IMR-90 (cell line): Measurements from ENCODE around the gene NADK2. TPM values are rescaled to one million over a fixed set of nuclear protein-coding genes. Genes with fewer than 3 reads are reported as not detected.

ENCODE experiments used
- ATAC-seq: fragments of 200-7000 bp; cut with Tn5 transposase; 2 replicates; pipeline ENCODE4 v1.9.1; 2020; ENCODE audit warnings: low read depth, mild to moderate bottlenecking, moderate library complexity
- BruUV-seq: library from RNA; stranded (reverse); fragments of 400-500 nt; replicated peaks from 2 replicates; lab custom pipeline; 2021; lab: Mats Ljungman, UMichigan
- CTCF ChIA-PET: fragments of 300-600 bp; formaldehyde crosslinking; extraction: SDS; loops from one replicate; lab custom pipeline; 2021; ENCODE audit warnings: antibody characterized with exemption; lab: Yijun Ruan, JAX
- POLR2A ChIA-PET: fragments of 300-600 bp; sonication (Branson Sonifier 250); formaldehyde crosslinking; loops from one replicate; lab custom pipeline; 2022; ENCODE audit warnings: antibody characterized with exemption; ENCODE audit not compliant: unreplicated experiment; lab: Charles Lee
- DNase-seq: peaks from one replicate; pipeline ENCODE4 v3.0.0; 2013
- H2AFZ ChIP-seq: replicated peaks from 2 replicates; pipeline ENCODE3; 2013; ENCODE audit warnings: low read length, mild to moderate bottlenecking; ENCODE audit not compliant: poor library complexity
- H2AK5ac ChIP-seq: 2 replicates; pipeline ENCODE4 v1.6.1; 2013; ENCODE audit warnings: low read depth, low read length, inconsistent platforms
- H2AK9ac ChIP-seq: replicated peaks from 2 replicates; pipeline ENCODE3; 2013; ENCODE audit warnings: mild to moderate bottlenecking, low read depth, low read length, moderate library complexity; ENCODE audit not compliant: poor library complexity
- H2BK120ac ChIP-seq: 2 replicates; pipeline ENCODE4 v1.6.1; 2013; ENCODE audit warnings: low read depth, low read length, inconsistent platforms
- H2BK15ac ChIP-seq: 3 replicates; pipeline ENCODE4 v1.6.1; 2013; ENCODE audit warnings: low read depth, low read length, inconsistent platforms
- H2BK20ac ChIP-seq: 2 replicates; pipeline ENCODE4 v1.6.1; 2013; ENCODE audit warnings: low read depth, mild to moderate bottlenecking, inconsistent platforms, low read length, moderate library complexity
- H2BK5ac ChIP-seq: 2 replicates; pipeline ENCODE4 v1.6.1; 2013; ENCODE audit warnings: mild to moderate bottlenecking, low read depth, low read length, inconsistent platforms; ENCODE audit not compliant: poor library complexity, severe bottlenecking
- H3K14ac ChIP-seq: replicated peaks from 2 replicates; pipeline ENCODE4 v1.6.1; 2013; ENCODE audit warnings: low read depth, low read length, inconsistent platforms
- H3K18ac ChIP-seq: 2 replicates; pipeline ENCODE4 v1.6.1; 2013; ENCODE audit warnings: low read depth, low read length, control low read depth
- H3K23ac ChIP-seq: 2 replicates; pipeline ENCODE4 v1.6.1; 2013; ENCODE audit warnings: low read depth, low read length, inconsistent platforms
- H3K27ac ChIP-seq: 2 replicates; pipeline ENCODE4 v1.5.1; 2013; ENCODE audit warnings: mild to moderate bottlenecking, control low read depth, low read length; ENCODE audit not compliant: insufficient read depth
- H3K27me3 ChIP-seq: 2 replicates; pipeline ENCODE4 v1.6.1; 2013; ENCODE audit warnings: low read length; ENCODE audit not compliant: control insufficient read depth, insufficient read depth
- H3K36me3 ChIP-seq: 2 replicates; pipeline ENCODE4 v1.6.1; 2013; ENCODE audit warnings: low read length, mixed read lengths; ENCODE audit not compliant: control insufficient read depth, insufficient read depth
- H3K4ac ChIP-seq: 2 replicates; pipeline ENCODE4 v1.6.1; 2013; ENCODE audit warnings: low read depth, low read length, inconsistent platforms
- H3K4me1 ChIP-seq: 2 replicates; pipeline ENCODE4 v1.6.1; 2013; ENCODE audit warnings: low read length, mixed read lengths; ENCODE audit not compliant: control insufficient read depth, insufficient read depth
- H3K4me2 ChIP-seq: 2 replicates; pipeline ENCODE4 v1.6.1; 2013; ENCODE audit warnings: low read depth, mild to moderate bottlenecking, control low read depth, low read length, moderate library complexity
- H3K4me3 ChIP-seq: 2 replicates; pipeline ENCODE4 v1.5.1; 2013; ENCODE audit warnings: low read depth, mild to moderate bottlenecking, control low read depth, low read length, moderate library complexity; ENCODE audit not compliant: insufficient read depth
- H3K56ac ChIP-seq: 2 replicates; pipeline ENCODE4 v1.6.1; 2013; ENCODE audit warnings: low read length, inconsistent platforms; ENCODE audit not compliant: insufficient read depth; ENCODE audit errors: extremely low read depth
- H3K79me1 ChIP-seq, 2 experiments: 2 replicates each; pipeline ENCODE4 v1.6.1; 2013; ENCODE audit warnings: low read length in 2 of 2, inconsistent platforms in 1 of 2, low read depth in 1 of 2
- H3K9ac ChIP-seq: 2 replicates; pipeline ENCODE4 v1.6.1; 2013; ENCODE audit warnings: low read depth, low read length, control low read depth
- H3K9me1 ChIP-seq: 2 replicates; pipeline ENCODE4 v1.6.1; 2013; ENCODE audit warnings: low read length, inconsistent platforms; ENCODE audit not compliant: insufficient read depth
- H3K9me3 ChIP-seq: 2 replicates; pipeline ENCODE4 v1.6.1; 2013; ENCODE audit warnings: low read length; ENCODE audit not compliant: control insufficient read depth, insufficient read depth
- H4K20me1 ChIP-seq: 2 replicates; pipeline ENCODE4 v1.6.1; 2013; ENCODE audit warnings: low read length, inconsistent platforms; ENCODE audit not compliant: insufficient read depth
- H4K5ac ChIP-seq: 2 replicates; pipeline ENCODE4 v1.6.1; 2013; ENCODE audit warnings: mild to moderate bottlenecking, low read depth, low read length, control low read depth
- H4K8ac ChIP-seq, 2 experiments: 2 replicates each; pipeline ENCODE4 v1.6.1; 2013; ENCODE audit warnings: low read depth in 2 of 2, low read length in 2 of 2, control low read depth in 1 of 2, inconsistent platforms in 1 of 2
- H4K91ac ChIP-seq: 2 replicates; pipeline ENCODE4 v1.6.1; 2013; ENCODE audit warnings: low read depth, low read length, inconsistent platforms; ENCODE audit not compliant: insufficient read depth
- CEBPB ChIP-seq: IDR thresholded peaks from 2 replicates; pipeline ENCODE4 v1.6.1; 2012; ENCODE audit warnings: low read depth, low read length, improper control_type of control experiment
- CHD1 ChIP-seq: IDR thresholded peaks from 2 replicates; pipeline ENCODE4 v1.6.1; 2012; ENCODE audit warnings: low read depth, low read length, improper control_type of control experiment
- CTCF ChIP-seq: conservative IDR thresholded peaks from 2 replicates; pipeline ENCODE4 v1.5.1; 2012; ENCODE audit warnings: mild to moderate bottlenecking, low read depth, low read length, improper control_type of control experiment
- FOS ChIP-seq: fragments of 150-350 bp; IDR thresholded peaks from 2 replicates; pipeline ENCODE4 v1.6.1; 2016; ENCODE audit warnings: low read depth, low read length
- MXI1 ChIP-seq: IDR thresholded peaks from 2 replicates; pipeline ENCODE4 v1.6.1; 2012; ENCODE audit warnings: low read depth, mild to moderate bottlenecking, low read length, moderate library complexity, borderline replicate concordance
- NFE2L2 ChIP-seq: fragments of 150-350 bp; IDR thresholded peaks from 2 replicates; pipeline ENCODE4 v1.6.1; 2016; ENCODE audit warnings: low read depth, mild to moderate bottlenecking, low read length
- POLR2A ChIP-seq: IDR thresholded peaks from 2 replicates; pipeline ENCODE4 v1.6.1; 2012; ENCODE audit warnings: mild to moderate bottlenecking, low read depth, low read length
- RAD21 ChIP-seq: IDR thresholded peaks from 2 replicates; pipeline ENCODE4 v1.6.1; 2012; ENCODE audit warnings: low read length, improper control_type of control experiment
- RCOR1 ChIP-seq: IDR thresholded peaks from 2 replicates; pipeline ENCODE4 v1.6.1; 2012; ENCODE audit warnings: mild to moderate bottlenecking, low read length, improper control_type of control experiment; ENCODE audit not compliant: insufficient replicate concordance
- SMC3 ChIP-seq: fragments of 150-350 bp; IDR thresholded peaks from 2 replicates; pipeline ENCODE4 v1.6.1; 2016; ENCODE audit warnings: low read depth, mild to moderate bottlenecking, antibody characterized with exemption, low read length, moderate library complexity
- USF2 ChIP-seq: fragments of 150-350 bp; IDR thresholded peaks from 2 replicates; pipeline ENCODE4 v1.6.1; 2017; ENCODE audit warnings: mild to moderate bottlenecking, antibody characterized with exemption, low read length, low read depth
- WGBS, 2 experiments: methylation state at CpG; one replicate each; pipeline versions ENCODE4 v1.1.5 to v1.1.7; 2013; ENCODE audit warnings: missing lambda C conversion rate in 2 of 2; ENCODE audit not compliant: insufficient read length in 1 of 2; ENCODE audit errors: extremely low coverage in 2 of 2; 5-methylcytosine and 5-hydroxymethylcytosine counted together
- dilution Hi-C: fragments of 300-500 bp; cut with HindIII; formaldehyde crosslinking; loops from one replicate; pipeline ENCODE4 v1.14.3; 2018; ENCODE audit warnings: low sequenced_read_pairs; ENCODE audit not compliant: unreplicated experiment
- in situ Hi-C: fragments of 300-500 bp; cut with MboI; formaldehyde crosslinking; loops from 3 replicates; pipeline ENCODE4 v1.14.3; 2019; ENCODE audit warnings: low sequenced_read_pairs, inconsistent platforms, mixed read lengths
- intact Hi-C: fragments of 100-400 bp; cut with micrococcal nuclease; formaldehyde crosslinking; loops from 2 replicates; pipeline ENCODE4 v1.10.0; 2022
- polyA plus RNA-seq, 3 experiments: library from polyadenylated mRNA; depleted of rRNA; stranded (reverse); fragments of >200 nt; gene quantifications; 2 replicates each; pipeline ENCODE4 v1.2.3, GENCODE V29; 2012; ENCODE audit warnings: low replicate concordance in 1 of 3
- total RNA-seq: library from RNA; depleted of rRNA; stranded (reverse); fragments of >200 nt; gene quantifications from 2 replicates; pipeline ENCODE4 v1.2.3, GENCODE V29; 2012

NADK2 gene
- total and polyA plus RNA-seq, 2 of the 4 experiments (the other 2 are of a cell fraction) = 7.4 to 17.4 TPM

DNA sequence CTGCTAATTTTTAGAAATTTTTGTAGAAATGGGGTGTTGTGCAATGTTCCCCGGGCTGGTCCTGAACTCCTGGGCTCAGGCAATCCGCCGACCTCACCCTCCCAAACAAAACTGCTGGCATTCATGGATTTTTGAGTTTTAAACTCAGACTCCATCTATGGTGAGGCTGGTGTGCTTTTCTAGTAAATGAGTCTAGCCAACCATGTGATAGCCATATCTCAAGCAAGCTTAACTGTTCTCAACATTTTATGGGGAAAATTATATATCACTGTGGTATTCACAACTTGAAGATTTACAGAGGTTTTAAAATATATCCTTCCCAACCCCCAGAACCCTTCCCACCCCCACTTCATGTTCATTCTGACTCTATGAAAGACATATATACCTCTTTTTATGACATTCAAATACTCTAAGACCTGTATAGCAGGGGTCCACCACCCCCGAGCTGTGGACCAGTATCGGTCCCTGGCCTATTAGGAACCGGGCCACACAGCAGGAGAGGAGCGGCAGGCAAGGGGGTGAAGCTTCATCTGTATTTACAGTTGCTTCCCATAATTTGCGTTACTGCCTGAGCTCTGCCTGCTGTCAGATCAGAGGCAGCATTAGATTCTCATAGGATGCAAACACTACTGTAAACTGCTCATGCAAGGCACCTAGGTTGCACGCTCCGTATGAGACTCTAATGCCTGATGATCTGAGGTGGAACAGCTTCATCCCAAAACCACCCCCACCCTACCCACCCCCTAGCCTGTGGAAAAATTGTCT lies 4.5 kb upstream of the NADK2 start:
- Histone ChIP-seq H3K56ac (no peak overlapping the region), H2BK120ac (no peak overlapping the region), H3K4me3 (no peak overlapping the region), H3K9ac (no peak overlapping the region), H4K91ac (no peak overlapping the region), H2BK15ac (no peak overlapping the region), H3K27ac (no peak overlapping the region), H4K8ac (no peak overlapping the region), H2AK9ac (no peak overlapping the region), H3K14ac (no peak overlapping the region), H4K5ac (no peak overlapping the region), H3K36me3 (no peaks in the 10 kb centered on the region), H3K9me1 (0 out of 2 replicates have a peak, but pooled peaks cover 3% of the 10 kb centered on the region), H2AFZ (no peak overlapping the region), H3K79me1 (0 out of 4 replicates have a peak, but pooled peaks cover 0 to 4% of the 10 kb centered on the region in 2 experiments), H3K4ac (no peak overlapping the region), H3K4me2 (no peak overlapping the region), H2BK5ac (no peak overlapping the region), H3K9me3 (no peaks in the 10 kb centered on the region), H4K20me1 (no peaks in the 10 kb centered on the region), H2AK5ac (no peak overlapping the region), H3K27me3 (no peaks in the 10 kb centered on the region), H3K23ac (no peak overlapping the region), H3K18ac (no peak overlapping the region), H3K4me1 (peaks cover 2% of the 10 kb centered on the region; the same call in 1 of the 2 replicates), H2BK20ac (no peak overlapping the region)
- no peak for ATAC-seq
- dilution Hi-C loops = no loop called here
- TF ChIP-seq POLR2A (no peak), FOS (no peak), CTCF (no peak), CEBPB (no peak), NFE2L2 (no peak), CHD1 (no peak), RCOR1 (no peak), RAD21 (no peak), SMC3 (no peak), MXI1 (no peak), USF2 (no peak)
- intact Hi-C loops = loop anchor here (10.0 kb wide), 1 partner anchor 629 kb away; the partner anchor contains the start of gene NIPBL
- DNase-seq = no peak
- ChIA-PET CTCF (interaction anchor here (0.6 kb wide), 1 partner anchor 93 kb away, joined by 3 read pairs; no protein-coding TSS in a partner anchor), POLR2A (no interaction called here)
- in situ Hi-C loops = no loop called here
- 93% methylated on average over 5 of the region's 10 CpGs; no CpG with 5 or more reads in 1 of the 2 experiments for WGBS, 2 experiments
- no TSS peak for BruUV-seq
